Activated T-cell treated with anti-CD3 and anti-CD28 coated beads, Interleukin-2, amount 50 U/mL, for 24 hours (primary cell): ENCODE results near the gene SEC24C.

Experiments
- DNase-seq: peaks from one replicate; pipeline ENCODE4 v3.0.0-alpha.2; 2020
- H3K27ac Mint-ChIP-seq: 2 replicates; pipeline ENCODE4 v1.8.0; 2020; ENCODE audit warnings: mild to moderate bottlenecking, mixed read lengths
- H3K27me3 Mint-ChIP-seq: 2 replicates; pipeline ENCODE4 v1.8.0; 2020; ENCODE audit warnings: mixed read lengths
- H3K36me3 Mint-ChIP-seq: 2 replicates; pipeline ENCODE4 v1.8.0; 2020; ENCODE audit warnings: low read depth, mixed read lengths
- H3K4me1 Mint-ChIP-seq: 2 replicates; pipeline ENCODE4 v1.8.0; 2020; ENCODE audit warnings: low read depth, mixed read lengths
- H3K4me3 Mint-ChIP-seq: 2 replicates; pipeline ENCODE4 v1.8.0; 2020; ENCODE audit warnings: mild to moderate bottlenecking, moderate library complexity, mixed read lengths
- H3K9me3 Mint-ChIP-seq: 2 replicates; pipeline ENCODE4 v1.8.0; 2020; ENCODE audit warnings: mixed read lengths

The SEC24C gene

DNA sequence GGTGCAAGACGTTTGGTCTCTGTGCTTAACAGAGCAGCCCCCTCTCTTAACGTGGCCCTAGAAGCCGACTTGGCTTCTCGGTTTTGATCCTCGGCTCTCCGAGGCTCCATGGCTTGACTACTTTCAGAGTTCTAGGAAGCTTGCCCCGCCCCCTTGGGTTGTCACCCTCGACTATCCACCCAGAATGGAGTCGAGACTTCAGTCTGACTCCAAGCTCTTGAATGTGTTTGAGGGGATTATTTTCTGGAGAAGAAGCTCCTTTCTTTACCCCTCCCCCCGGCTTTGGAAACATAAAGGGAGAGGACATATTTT is 448 bp downstream of the SEC24C start:
- peak overlapping the region; percentile 100 for H3K27ac Mint-ChIP-seq
- peak overlapping the region; percentile 96 for H3K4me3 Mint-ChIP-seq
- peaks cover 83% of the 10 kb centered on the region for H3K36me3 Mint-ChIP-seq
- no peak for DNase-seq
- H3K9me3 Mint-ChIP-seq: no peaks in the 10 kb centered on the region
- no peaks in the 10 kb centered on the region for H3K27me3 Mint-ChIP-seq
- peaks cover 46% of the 10 kb centered on the region for H3K4me1 Mint-ChIP-seq

DNA sequence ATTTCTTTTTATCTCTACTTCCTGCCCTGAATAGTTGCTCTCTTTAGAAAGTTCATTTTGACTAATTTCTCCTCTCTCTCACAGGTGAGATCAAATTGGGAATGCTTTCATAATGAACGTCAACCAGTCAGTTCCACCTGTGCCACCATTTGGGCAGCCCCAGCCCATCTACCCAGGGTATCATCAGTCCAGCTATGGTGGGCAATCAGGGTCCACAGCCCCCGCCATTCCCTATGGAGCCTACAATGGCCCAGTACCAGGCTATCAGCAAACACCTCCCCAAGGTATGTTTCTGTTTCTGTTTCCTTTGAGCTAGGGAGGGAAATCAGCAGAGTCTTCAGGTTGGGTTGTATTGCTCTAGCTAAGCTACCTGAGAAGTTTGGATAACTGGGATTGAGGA is 2.5 kb downstream of the SEC24C start:
- Mint-ChIP-seq H3K4me3 (peak overlapping the region; percentile 96), H3K27me3 (no peaks in the 10 kb centered on the region), H3K36me3 (peaks cover 87% of the 10 kb centered on the region), H3K4me1 (peaks cover 57% of the 10 kb centered on the region), H3K27ac (peak overlapping the region; percentile 84), H3K9me3 (no peaks in the 10 kb centered on the region)
- DNase-seq: no peak

DNA sequence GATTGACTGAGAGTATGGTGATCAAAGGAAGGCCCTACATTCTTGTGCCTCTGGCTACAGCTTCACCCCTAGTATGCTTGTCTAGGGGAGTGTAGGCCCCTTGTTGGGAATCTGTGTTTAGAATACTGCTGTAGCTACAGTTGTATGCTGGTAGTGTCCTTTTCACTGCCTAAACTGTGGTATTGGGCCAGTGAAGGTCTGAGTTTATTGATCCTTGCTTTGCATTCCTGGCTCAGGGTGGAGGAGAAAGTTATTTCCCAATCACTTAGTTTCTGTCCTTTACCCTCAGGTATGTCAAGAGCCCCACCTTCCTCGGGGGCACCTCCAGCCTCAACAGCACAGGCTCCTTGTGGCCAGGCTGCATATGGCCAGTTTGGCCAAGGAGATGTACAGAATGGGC is 6.6 kb downstream of the SEC24C start:
- peak overlapping the region; percentile 22 for H3K27ac Mint-ChIP-seq
- no peaks in the 10 kb centered on the region for H3K9me3 Mint-ChIP-seq
- DNase-seq: no peak
- peaks cover 43% of the 10 kb centered on the region for H3K4me1 Mint-ChIP-seq
- no peak overlapping the region for H3K4me3 Mint-ChIP-seq
- H3K27me3 Mint-ChIP-seq: no peaks in the 10 kb centered on the region
- peaks cover 88% of the 10 kb centered on the region for H3K36me3 Mint-ChIP-seq

DNA sequence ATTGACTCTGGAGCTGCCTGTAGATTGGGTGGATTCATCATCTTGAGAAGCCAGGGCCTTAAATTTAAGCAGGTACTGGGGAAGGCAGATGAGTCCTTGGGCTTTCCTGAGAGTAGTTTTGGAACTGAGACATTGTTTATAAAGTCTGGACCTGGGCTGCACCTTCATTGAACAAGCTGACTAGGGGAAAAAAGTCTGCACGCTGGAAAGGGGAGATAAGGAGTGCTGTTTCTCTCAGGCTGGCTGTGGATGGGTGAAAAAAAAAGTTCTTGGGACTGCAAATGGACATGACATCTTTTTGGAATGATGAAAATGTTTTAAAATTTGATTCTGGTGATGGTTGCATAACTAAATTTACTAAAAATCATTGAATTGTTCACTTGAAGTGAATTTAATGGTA is 12.0 kb downstream of the SEC24C start:
- H3K27me3 Mint-ChIP-seq: no peaks in the 10 kb centered on the region
- no peak for DNase-seq
- peaks cover 85% of the 10 kb centered on the region for H3K36me3 Mint-ChIP-seq
- H3K27ac Mint-ChIP-seq: peak overlapping the region; percentile 50
- H3K9me3 Mint-ChIP-seq: no peaks in the 10 kb centered on the region
- no peak overlapping the region for H3K4me3 Mint-ChIP-seq
- H3K4me1 Mint-ChIP-seq: peaks cover 52% of the 10 kb centered on the region

DNA sequence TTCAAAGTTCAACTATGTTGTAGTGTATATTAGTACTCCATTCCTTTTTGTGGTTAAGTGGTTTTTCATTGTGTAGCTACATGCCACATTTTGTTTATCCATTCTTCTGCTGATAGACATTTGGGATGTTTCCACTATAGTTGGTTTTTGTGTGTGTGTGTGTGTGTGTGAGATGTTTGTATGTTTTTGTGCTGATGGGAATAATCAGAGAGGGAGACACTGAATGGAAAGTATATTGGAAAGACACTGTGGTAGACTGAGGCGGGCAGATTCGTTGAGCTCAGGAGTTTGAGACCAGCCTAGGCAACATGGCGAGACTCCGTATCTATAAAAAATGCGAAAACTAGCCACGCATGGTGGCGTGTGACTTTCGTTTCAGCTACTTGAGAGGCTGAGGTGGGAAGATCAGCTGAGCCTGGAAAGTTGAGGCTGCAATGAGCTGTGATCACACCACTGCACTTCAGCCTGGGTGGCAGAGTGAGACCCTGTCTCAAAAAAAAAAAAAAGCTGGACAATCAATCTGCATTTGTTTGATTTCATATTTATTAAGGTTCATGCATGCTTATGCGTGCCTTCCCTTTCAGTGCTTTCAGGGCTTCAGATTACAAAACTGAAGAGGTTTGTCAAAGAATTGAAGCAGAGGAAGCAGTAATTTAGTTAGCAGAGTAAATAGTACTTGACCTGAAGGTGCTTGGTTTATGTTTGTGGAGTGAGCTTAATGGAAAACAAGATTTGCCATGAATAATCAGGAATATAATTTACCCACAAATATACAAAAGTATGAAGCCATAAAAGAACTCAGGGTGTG is 14.7 kb downstream of the SEC24C start:
- Mint-ChIP-seq H3K4me3 (peak overlapping the region; percentile 15), H3K27me3 (no peaks in the 10 kb centered on the region), H3K36me3 (peaks cover 89% of the 10 kb centered on the region), H3K9me3 (no peaks in the 10 kb centered on the region), H3K4me1 (peaks cover 69% of the 10 kb centered on the region), H3K27ac (peak overlapping the region; percentile 88)
- DNase-seq: no peak

DNA sequence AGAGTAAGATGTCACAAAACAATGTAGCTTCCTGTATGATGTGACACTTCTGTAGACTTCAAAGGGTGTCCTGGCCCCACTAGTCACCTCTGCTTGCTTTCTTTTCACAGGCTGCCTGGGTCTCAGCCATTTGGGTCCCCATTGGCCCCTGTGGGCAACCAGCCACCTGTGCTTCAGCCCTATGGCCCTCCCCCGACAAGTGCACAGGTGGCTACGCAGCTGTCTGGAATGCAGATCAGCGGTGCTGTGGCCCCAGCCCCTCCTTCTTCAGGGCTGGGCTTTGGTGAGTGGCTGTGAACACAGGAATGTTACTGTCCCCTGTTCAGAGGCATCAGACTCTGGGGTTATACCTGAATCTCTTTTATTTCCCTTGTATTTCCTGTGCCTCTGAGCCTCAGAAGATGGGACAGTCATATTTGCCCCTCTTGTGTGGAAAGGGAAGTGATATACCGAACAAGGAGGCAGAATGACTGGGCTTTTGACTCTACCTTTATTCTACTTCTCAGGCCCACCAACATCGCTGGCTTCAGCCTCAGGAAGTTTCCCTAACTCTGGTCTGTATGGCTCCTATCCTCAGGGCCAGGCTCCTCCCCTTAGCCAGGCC is 15.4 kb downstream of the SEC24C start:
- Mint-ChIP-seq H3K27me3 (no peaks in the 10 kb centered on the region), H3K36me3 (peaks cover 89% of the 10 kb centered on the region), H3K4me3 (peak overlapping the region; percentile 38), H3K4me1 (peaks cover 66% of the 10 kb centered on the region), H3K27ac (peak overlapping the region; percentile 88), H3K9me3 (no peaks in the 10 kb centered on the region)
- peak; percentile 47 for DNase-seq

DNA sequence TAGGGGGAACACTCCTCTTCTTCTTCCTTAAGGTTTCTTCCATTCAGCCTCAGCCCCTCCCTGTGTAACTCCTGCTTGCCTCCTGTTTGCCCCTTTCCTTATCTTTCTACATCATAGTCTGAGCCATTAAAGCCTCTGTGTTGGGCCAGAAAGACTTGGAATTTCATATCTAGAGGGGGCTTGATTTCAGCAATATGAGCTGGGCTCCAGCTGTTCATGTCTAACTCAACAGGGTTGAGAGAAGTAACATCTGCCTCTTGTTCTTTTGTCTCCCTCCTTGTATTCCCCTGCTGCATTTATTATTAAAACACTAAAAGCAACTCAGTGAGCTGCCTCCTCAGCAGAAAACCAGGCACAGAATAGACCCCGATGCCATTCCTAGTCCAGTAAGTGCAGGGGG is 17.6 kb downstream of the SEC24C start:
- H3K27me3 Mint-ChIP-seq: no peaks in the 10 kb centered on the region
- no peaks in the 10 kb centered on the region for H3K9me3 Mint-ChIP-seq
- H3K36me3 Mint-ChIP-seq: peaks cover 94% of the 10 kb centered on the region
- H3K4me3 Mint-ChIP-seq: no peak overlapping the region
- H3K4me1 Mint-ChIP-seq: peaks cover 57% of the 10 kb centered on the region
- DNase-seq: no peak
- peak overlapping the region; percentile 86 for H3K27ac Mint-ChIP-seq

DNA sequence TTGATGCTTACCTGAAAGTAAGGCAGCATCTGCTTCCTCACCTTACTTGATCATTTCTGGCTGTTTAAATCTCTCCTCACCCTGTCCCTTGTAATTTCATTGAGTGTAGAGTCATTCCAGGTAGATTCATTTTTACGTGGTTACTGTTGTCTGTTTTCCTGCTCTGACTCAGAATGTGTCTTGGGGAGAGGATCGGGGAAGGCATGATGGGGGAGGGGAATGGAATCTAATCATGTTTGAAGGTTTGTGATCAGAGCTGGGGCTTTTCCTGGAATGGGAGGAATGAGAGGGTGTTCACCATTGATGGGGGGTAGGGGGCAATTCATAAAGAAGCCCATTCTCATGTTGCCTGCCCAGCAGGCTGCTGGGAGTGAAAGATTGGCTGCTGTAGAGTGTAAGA is 18.7 kb downstream of the SEC24C start:
- Mint-ChIP-seq H3K4me3 (peak overlapping the region; percentile 1), H3K4me1 (peaks cover 56% of the 10 kb centered on the region), H3K27me3 (no peaks in the 10 kb centered on the region), H3K27ac (peak overlapping the region; percentile 86), H3K36me3 (peaks cover 97% of the 10 kb centered on the region), H3K9me3 (no peaks in the 10 kb centered on the region)
- no peak for DNase-seq

DNA sequence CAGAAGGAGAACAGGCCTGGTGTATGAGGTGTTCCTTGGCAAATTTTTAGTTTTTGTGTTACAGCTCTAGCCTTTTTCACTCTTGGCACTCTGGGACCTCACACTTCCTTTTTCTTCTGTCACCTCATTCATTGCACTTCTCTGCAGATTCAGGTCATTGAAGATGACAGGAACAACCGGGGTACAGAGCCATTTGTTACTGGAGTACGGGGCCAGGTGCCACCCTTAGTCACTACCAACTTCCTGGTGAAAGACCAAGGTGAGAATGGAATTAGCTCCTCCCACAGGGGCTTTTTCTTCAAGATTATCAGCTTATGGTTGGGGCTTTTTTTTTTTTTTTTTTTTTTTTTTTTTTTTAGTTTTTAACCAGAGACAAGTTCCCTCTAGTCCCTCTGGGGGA is 19.2 kb downstream of the SEC24C start:
- Mint-ChIP-seq H3K27me3 (no peaks in the 10 kb centered on the region), H3K4me1 (peaks cover 53% of the 10 kb centered on the region), H3K4me3 (no peak overlapping the region), H3K36me3 (peaks cover 98% of the 10 kb centered on the region), H3K9me3 (no peaks in the 10 kb centered on the region), H3K27ac (peak overlapping the region; percentile 86)
- DNase-seq: no peak

DNA sequence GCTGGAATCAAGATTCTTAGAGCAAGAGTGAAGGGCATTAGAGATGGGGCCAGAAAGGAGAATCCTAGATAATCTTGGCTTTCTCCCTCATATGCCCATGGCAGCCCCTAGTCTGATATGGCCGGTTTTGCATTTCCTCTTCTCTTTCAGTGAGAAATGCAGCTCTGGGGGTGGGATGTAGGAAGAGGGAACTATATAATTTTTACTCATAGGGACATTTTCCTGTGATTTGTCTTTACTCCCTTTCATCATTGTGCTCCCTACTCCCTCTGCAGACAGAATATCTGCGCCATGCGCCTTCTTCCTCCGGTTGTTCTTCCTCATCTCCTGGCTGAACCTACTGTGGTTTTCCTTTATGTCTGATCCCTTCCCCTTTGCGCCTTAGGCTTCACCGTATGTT is 20.9 kb downstream of the SEC24C start:
- no peaks in the 10 kb centered on the region for H3K27me3 Mint-ChIP-seq
- peaks cover 98% of the 10 kb centered on the region for H3K36me3 Mint-ChIP-seq

DNA sequence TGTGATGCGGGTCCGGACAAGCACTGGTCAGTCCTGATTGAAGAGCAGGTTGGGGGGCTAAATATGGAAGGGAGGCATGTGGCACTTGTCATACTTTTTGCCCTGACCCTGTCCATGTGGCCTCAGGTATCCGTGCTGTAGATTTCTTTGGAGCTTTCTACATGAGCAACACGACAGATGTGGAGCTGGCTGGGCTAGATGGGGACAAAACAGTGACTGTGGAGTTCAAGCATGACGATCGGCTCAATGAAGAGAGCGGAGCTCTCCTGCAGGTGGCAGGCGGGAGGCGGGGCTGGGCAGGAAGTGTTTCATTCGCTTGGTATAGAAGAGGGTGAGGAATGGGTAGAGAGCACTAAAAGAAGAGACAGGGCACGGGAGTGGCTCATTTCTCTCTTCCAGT is 24.7 kb downstream of the SEC24C start:
- no peaks in the 10 kb centered on the region for H3K9me3 Mint-ChIP-seq
- DNase-seq: peak; percentile 67
- H3K36me3 Mint-ChIP-seq: peaks cover 96% of the 10 kb centered on the region
- no peak overlapping the region for H3K4me3 Mint-ChIP-seq
- peak overlapping the region; percentile 78 for H3K27ac Mint-ChIP-seq
- H3K27me3 Mint-ChIP-seq: no peaks in the 10 kb centered on the region
- peaks cover 36% of the 10 kb centered on the region for H3K4me1 Mint-ChIP-seq

More for the DNA sequence above, 20.9 kb downstream of the SEC24C start:
- Mint-ChIP-seq H3K9me3 (no peaks in the 10 kb centered on the region), H3K4me3 (no peak overlapping the region), H3K4me1 (peaks cover 46% of the 10 kb centered on the region), H3K27ac (peak overlapping the region; percentile 42)
- DNase-seq: no peak

DNA sequence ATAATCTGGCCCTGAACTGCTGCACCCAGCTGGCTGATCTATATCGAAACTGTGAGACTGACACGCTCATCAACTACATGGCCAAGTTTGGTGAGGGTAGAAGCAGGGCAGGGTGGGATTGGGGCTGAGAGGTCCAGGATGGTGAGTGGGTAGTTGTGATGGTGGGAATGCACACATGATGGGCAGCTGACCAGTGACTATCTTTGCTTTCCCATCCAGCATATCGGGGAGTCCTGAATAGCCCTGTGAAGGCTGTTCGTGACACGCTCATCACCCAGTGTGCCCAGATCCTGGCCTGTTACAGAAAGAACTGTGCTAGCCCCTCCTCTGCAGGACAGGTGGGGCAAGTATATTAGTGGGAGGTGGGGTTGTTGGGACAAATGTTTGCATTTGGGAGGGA is 25.2 kb downstream of the SEC24C start:
- Mint-ChIP-seq H3K36me3 (peaks cover 96% of the 10 kb centered on the region), H3K9me3 (no peaks in the 10 kb centered on the region), H3K4me3 (no peak overlapping the region), H3K27ac (peak overlapping the region; percentile 78), H3K27me3 (no peaks in the 10 kb centered on the region), H3K4me1 (peaks cover 39% of the 10 kb centered on the region)
- DNase-seq: no peak

DNA sequence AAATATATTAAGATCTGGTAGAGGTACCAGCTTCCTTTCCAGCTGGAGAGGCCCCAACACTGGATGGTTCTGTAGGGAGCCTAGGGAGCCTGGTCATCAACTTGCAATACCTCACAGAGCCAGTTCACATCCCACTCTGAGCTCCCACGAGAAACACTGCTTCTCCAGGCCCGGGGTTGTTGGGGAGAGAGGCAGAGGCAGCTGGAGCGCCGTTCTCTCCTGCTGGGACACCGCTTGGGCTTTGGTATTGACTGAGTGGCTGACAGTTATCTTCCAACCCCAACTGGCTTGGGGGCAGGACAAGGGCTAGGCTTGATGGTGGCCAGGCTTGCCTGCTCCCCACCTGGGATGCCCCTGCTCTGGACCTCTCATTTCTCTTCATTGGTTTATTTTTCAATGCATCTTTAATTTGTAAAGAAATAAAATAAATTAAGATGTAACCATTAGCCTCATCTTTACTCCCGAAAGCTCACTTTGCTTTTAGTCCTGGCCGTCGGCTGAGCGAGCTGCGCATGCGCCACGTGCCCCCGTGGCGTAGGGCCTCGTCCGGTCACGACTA is 27.6 kb downstream of the SEC24C start:
- Mint-ChIP-seq H3K4me1 (peaks cover 52% of the 10 kb centered on the region), H3K27ac (peak overlapping the region; percentile 97), H3K9me3 (no peaks in the 10 kb centered on the region), H3K27me3 (no peaks in the 10 kb centered on the region), H3K36me3 (peaks cover 91% of the 10 kb centered on the region), H3K4me3 (peak overlapping the region; percentile 96)
- no peak for DNase-seq

DNA sequence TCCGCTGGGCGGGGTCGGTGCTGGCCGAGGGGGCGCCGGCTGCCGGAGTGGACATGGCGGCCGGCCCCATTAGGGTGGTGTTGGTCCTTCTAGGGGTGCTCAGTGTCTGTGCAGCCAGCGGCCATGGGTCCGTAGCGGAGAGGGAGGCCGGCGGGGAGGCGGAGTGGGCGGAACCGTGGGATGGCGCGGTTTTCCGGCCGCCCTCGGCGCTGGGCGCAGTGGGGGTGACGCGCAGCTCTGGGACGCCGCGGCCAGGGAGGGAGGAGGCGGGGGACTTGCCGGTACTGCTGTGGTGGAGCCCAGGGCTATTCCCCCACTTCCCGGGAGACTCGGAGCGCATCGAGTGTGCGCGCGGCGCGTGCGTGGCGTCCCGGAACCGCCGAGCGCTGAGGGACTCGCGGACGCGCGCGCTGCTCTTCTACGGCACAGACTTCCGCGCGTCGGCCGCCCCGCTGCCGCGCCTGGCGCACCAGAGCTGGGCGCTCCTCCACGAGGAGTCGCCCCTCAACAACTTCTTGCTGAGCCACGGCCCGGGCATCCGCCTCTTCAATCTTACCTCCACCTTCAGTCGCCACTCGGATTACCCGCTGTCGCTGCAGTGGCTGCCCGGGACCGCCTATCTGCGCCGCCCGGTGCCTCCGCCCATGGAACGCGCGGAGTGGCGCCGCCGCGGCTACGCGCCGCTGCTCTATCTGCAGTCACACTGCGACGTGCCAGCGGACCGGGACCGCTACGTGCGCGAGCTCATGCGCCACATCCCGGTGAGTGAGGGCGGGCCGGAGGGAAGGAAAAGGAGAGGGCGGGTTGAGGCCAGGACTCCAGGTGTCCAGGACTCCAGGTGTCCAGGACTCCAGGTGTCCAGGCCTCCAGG is 28.3 kb downstream of the SEC24C start:
- Mint-ChIP-seq H3K4me3 (peak overlapping the region; percentile 96), H3K9me3 (no peaks in the 10 kb centered on the region), H3K4me1 (peaks cover 56% of the 10 kb centered on the region), H3K36me3 (peaks cover 92% of the 10 kb centered on the region), H3K27ac (peak overlapping the region; percentile 97), H3K27me3 (no peaks in the 10 kb centered on the region)
- DNase-seq: peak; percentile 86
